ENCODE results near the gene MCL1.

DNA sequence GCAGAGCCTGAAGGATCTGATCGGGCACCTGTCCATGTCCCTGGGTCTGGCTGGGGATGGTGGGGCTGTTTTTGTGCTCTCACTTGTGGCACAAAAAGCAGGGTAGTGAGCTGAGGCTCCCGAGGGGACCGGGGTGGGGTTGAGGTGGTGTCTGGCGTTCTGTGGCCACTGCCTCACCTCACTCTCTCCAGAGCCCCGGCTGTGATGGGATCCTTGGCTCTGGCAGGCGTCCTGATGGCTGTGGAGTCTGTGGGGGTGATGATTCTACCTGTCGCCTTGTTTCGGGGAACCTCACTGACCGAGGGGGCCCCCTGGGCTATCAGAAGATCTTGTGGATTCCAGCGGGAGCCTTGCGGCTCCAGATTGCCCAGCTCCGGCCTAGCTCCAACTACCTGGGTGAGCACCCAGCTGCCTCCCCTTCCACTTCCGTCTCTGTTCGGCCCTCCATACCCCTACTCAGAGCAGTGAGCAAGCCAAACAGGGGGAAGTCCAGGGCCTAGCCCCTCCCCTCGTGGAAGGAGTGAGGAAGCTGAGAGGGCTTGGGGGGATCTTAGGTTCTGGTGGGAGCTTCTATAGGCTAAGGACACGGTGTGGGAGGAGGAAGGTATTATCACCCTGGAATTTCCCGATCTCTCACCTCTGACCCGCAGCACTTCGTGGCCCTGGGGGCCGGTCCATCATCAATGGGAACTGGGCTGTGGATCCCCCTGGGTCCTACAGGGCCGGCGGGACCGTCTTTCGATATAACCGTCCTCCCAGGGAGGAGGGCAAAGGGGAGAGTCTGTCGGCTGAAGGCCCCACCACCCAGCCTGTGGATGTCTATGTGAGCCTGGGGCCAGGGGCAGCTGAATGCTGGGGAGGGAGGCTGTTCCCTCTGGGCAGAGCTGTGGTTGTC lies 23.2 kb downstream of the MCL1 start:
- TF ChIP-seq CTCF (conservative IDR thresholded peaks at IDR 0.05 in 1 of 2, IDR thresholded peaks at IDR 0.05 in 1 of 2; ENCODE audit: low read depth in 1 of 2, low read length in 2 of 2), result no peak
- no peak for TF ChIP-seq EZH2 (IDR thresholded peaks at IDR 0.05; ENCODE audit: low read length, missing control alignments)
